A549 (cell line): ENCODE results near the gene ARHGEF28. TPM values are rescaled to one million over a fixed set of nuclear protein-coding genes. Genes with fewer than 3 reads are reported as not detected.

Experiments
- ATAC-seq, 2 experiments: fragments of 200-7000 bp in 1 of 2; fragments of >200 bp in 1 of 2; cut with Nextera tagmentation in 1 of 2; cut with Tn5 transposase in 1 of 2; 3 replicates each; pipeline versions ENCODE4 v1.8.0 to v1.9.1; 2018 to 2020; ENCODE audit warnings: mild to moderate bottlenecking in 1 of 2, moderate library complexity in 1 of 2
- CTCF ChIA-PET: fragments of 300-600 bp; sonication (Branson Sonifier 250); formaldehyde crosslinking; extraction: SDS; loops from one replicate; lab custom pipeline; 2021; ENCODE audit warnings: antibody characterized with exemption, inconsistent platforms; lab: Yijun Ruan, JAX
- POLR2A ChIA-PET: fragments of 350-600 bp; formaldehyde crosslinking; extraction: SDS; loops from one replicate; lab custom pipeline; 2021; ENCODE audit warnings: antibody characterized with exemption, inconsistent platforms; lab: Yijun Ruan, JAX
- DNase-seq, 2 experiments: peaks; one replicate each; pipeline versions ENCODE4 v3.0.0 to v3.0.0-alpha.2; 2011 to 2016; ENCODE audit warnings: low read depth in 1 of 2, low spot score in 1 of 2
- FAIRE-seq: peaks from 2 replicates; lab custom pipeline; 2011; peaks lifted over from hg19 to GRCh38; lab: Jason Lieb, UNC
- H3K27ac ChIP-seq, 2 experiments: fragments of >200 bp; sonication (Bioruptor Twin); formaldehyde crosslinking; 3 replicates each; pipeline ENCODE4 v1.5.1; 2016 to 2017
- H3K4me1 ChIP-seq: fragments of >200 bp; sonication (Bioruptor Twin); formaldehyde crosslinking; 3 replicates; pipeline ENCODE4 v1.6.1; 2016
- H3K4me2 ChIP-seq: fragments of >200 bp; sonication (Bioruptor Twin); formaldehyde crosslinking; 3 replicates; pipeline ENCODE4 v1.6.1; 2016
- H3K4me3 ChIP-seq: fragments of >200 bp; sonication (Bioruptor Twin); formaldehyde crosslinking; 3 replicates; pipeline ENCODE4 v1.5.1; 2016
- H3K9me3 ChIP-seq: fragments of >200 bp; sonication (Bioruptor Twin); formaldehyde crosslinking; 3 replicates; pipeline ENCODE4 v1.6.1; 2016
- BHLHE40 ChIP-seq: IDR thresholded peaks from 2 replicates; pipeline ENCODE4 v1.6.1; 2012; ENCODE audit warnings: low read depth, low read length, inconsistent platforms
- CBX8 ChIP-seq: fragments of 200-600 bp; sonication (generic); IDR thresholded peaks from 2 replicates; pipeline ENCODE4 v1.6.1; 2016
- CEBPB ChIP-seq, 2 experiments: fragments of >200 bp in 1 of 2; sonication (Bioruptor Twin) in 1 of 2; formaldehyde crosslinking in 1 of 2; IDR thresholded peaks; 2 replicates each; pipeline ENCODE4 v1.6.1; 2012 to 2016
- CHD2 ChIP-seq: fragments of 150-350 bp; IDR thresholded peaks from 2 replicates; pipeline ENCODE4 v1.6.1; 2014; ENCODE audit warnings: low read length; ENCODE audit not compliant: partially characterized antibody
- CHD4 ChIP-seq: fragments of 200-600 bp; sonication (generic); IDR thresholded peaks from 2 replicates; pipeline ENCODE4 v1.6.1; 2016; ENCODE audit warnings: antibody characterized with exemption, mild to moderate bottlenecking, borderline replicate concordance
- EHF ChIP-seq: fragments of 250-450 bp; sonication (Bioruptor Pico); IDR thresholded peaks from 2 replicates; pipeline ENCODE4 v1.5.0; 2020; ENCODE audit warnings: mild to moderate bottlenecking
- EHMT2 ChIP-seq: fragments of 200-600 bp; sonication (generic); IDR thresholded peaks from 2 replicates; pipeline ENCODE4 v1.6.1; 2016; ENCODE audit warnings: antibody characterized with exemption, low read depth, mild to moderate bottlenecking, moderate library complexity
- EP300 ChIP-seq, 2 experiments: fragments of >200 bp; sonication (Bioruptor Twin); formaldehyde crosslinking; IDR thresholded peaks; 2 replicates in 1 of 2; 3 replicates in 1 of 2; pipeline ENCODE4 v1.6.1; 2016 to 2017
- FOSL2 ChIP-seq, 2 experiments: fragments of 450-650 bp in 1 of 2; fragments of >200 bp in 1 of 2; sonication (Bioruptor Twin) in 1 of 2; formaldehyde crosslinking; IDR thresholded peaks; 2 replicates each; pipeline versions ENCODE4 v1.5.0 to v1.6.1; 2016 to 2020; ENCODE audit warnings: mild to moderate bottlenecking in 1 of 2, moderate library complexity in 1 of 2
- FOXS1 ChIP-seq: fragments of 250-450 bp; sonication (Bioruptor Pico); IDR thresholded peaks from 2 replicates; pipeline ENCODE4 v1.5.0; 2020; ENCODE audit warnings: mild to moderate bottlenecking, moderate library complexity
- GATA3 ChIP-seq: IDR thresholded peaks from 2 replicates; pipeline ENCODE4 v1.6.1; 2012; ENCODE audit warnings: borderline replicate concordance
- HDAC2 ChIP-seq: fragments of 200-600 bp; sonication (generic); IDR thresholded peaks from 2 replicates; pipeline ENCODE4 v1.6.1; 2016
- HOXB13 ChIP-seq: fragments of 250-450 bp; sonication (Bioruptor Pico); IDR thresholded peaks from 2 replicates; pipeline ENCODE4 v1.5.0; 2020; ENCODE audit warnings: low read depth, mild to moderate bottlenecking, moderate library complexity
- HOXB5 ChIP-seq: fragments of 250-450 bp; sonication (Bioruptor Pico); IDR thresholded peaks from 2 replicates; pipeline ENCODE4 v1.5.0; 2020; ENCODE audit warnings: mild to moderate bottlenecking, moderate library complexity
- JUN ChIP-seq, 2 experiments: fragments of >200 bp; sonication (Bioruptor Twin); formaldehyde crosslinking; IDR thresholded peaks; 2 replicates in 1 of 2; 3 replicates in 1 of 2; pipeline ENCODE4 v1.6.1; 2016 to 2017
- JUNB ChIP-seq: fragments of >200 bp; sonication (Bioruptor Twin); formaldehyde crosslinking; IDR thresholded peaks from 2 replicates; pipeline ENCODE4 v1.6.1; 2016
- KDM5A ChIP-seq: fragments of 200-600 bp; sonication (generic); IDR thresholded peaks from 2 replicates; pipeline ENCODE4 v1.6.1; 2016; ENCODE audit warnings: antibody characterized with exemption, mild to moderate bottlenecking
- MAFK ChIP-seq: fragments of 450-650 bp; IDR thresholded peaks from 2 replicates; pipeline ENCODE4 v1.6.1; 2014; ENCODE audit not compliant: partially characterized antibody
- MAZ ChIP-seq: fragments of 150-350 bp; IDR thresholded peaks from 2 replicates; pipeline ENCODE4 v1.6.1; 2014; ENCODE audit warnings: antibody characterized with exemption, low read depth, low read length, borderline replicate concordance
- NFE2L2 ChIP-seq: fragments of 150-350 bp; conservative IDR thresholded peaks from 2 replicates; pipeline ENCODE4 v1.6.1; 2014; ENCODE audit warnings: low read length
- NR3C1 ChIP-seq: fragments of >200 bp; sonication (Bioruptor Twin); formaldehyde crosslinking; IDR thresholded peaks from 3 replicates; pipeline ENCODE4 v1.6.1; 2017
- RAD21 ChIP-seq, 2 experiments: fragments of >200 bp in 1 of 2; sonication (Bioruptor Twin) in 1 of 2; formaldehyde crosslinking in 1 of 2; IDR thresholded peaks in 1 of 2; conservative IDR thresholded peaks in 1 of 2; 2 replicates in 1 of 2; 3 replicates in 1 of 2; pipeline ENCODE4 v1.6.1; 2012 to 2018; ENCODE audit warnings: inconsistent platforms in 1 of 2
- RCOR1 ChIP-seq: fragments of 150-350 bp; IDR thresholded peaks from 2 replicates; pipeline ENCODE4 v1.6.1; 2014; ENCODE audit warnings: antibody characterized with exemption, low read length, low read depth
- RFX5 ChIP-seq: fragments of 450-650 bp; IDR thresholded peaks from 2 replicates; pipeline ENCODE4 v1.7.1; 2014; ENCODE audit warnings: antibody characterized with exemption, mild to moderate bottlenecking, moderate library complexity
- SREBF2 ChIP-seq: fragments of 450-650 bp; IDR thresholded peaks from 2 replicates; pipeline ENCODE4 v1.6.1; 2014; ENCODE audit warnings: mild to moderate bottlenecking, moderate library complexity
- TFCP2L1 ChIP-seq: fragments of 250-450 bp; sonication (Bioruptor Pico); IDR thresholded peaks from 2 replicates; pipeline ENCODE4 v1.5.0; 2021; ENCODE audit warnings: mild to moderate bottlenecking
- WGBS: methylation state at CpG from one replicate; pipeline ENCODE4 v1.1.6; 2017; ENCODE audit errors: missing lambda C conversion rate; 5-methylcytosine and 5-hydroxymethylcytosine counted together
- polyA plus RNA-seq, 4 experiments: library from polyadenylated mRNA; depleted of rRNA in 3 of 4; stranded (reverse); fragments of >200 nt; fragmentation: RNase III in 1 of 4; extraction: RNeasy Plus Mini Kit Qiagen cat#74134 plus additional on column Dnase treatment in 1 of 4; gene quantifications; 2 replicates in 3 of 4; 3 replicates in 1 of 4; pipeline ENCODE4 v1.2.3, GENCODE V29; 2011 to 2017
- TF ChIP-seq, protein P1 (sequence below): fragments of >200 bp; sonication (Bioruptor Twin); formaldehyde crosslinking; IDR thresholded peaks from 3 replicates; pipeline ENCODE4 v1.5.1; 2016
- TF ChIP-seq, protein P2 (sequence below): fragments of 250-450 bp; sonication (Bioruptor Pico); IDR thresholded peaks from 2 replicates; pipeline ENCODE4 v1.5.0; 2020; ENCODE audit warnings: low read depth, mild to moderate bottlenecking, moderate library complexity
- TF ChIP-seq, protein P3 (sequence below): IDR thresholded peaks from 2 replicates; pipeline ENCODE4 v1.6.1; 2012
- TF ChIP-seq, protein P4 (sequence below): IDR thresholded peaks from 2 replicates; pipeline ENCODE4 v1.6.1; 2012

Gene ARHGEF28
- polyA plus RNA-seq, 2 of the 4 experiments (the other 2 are of a cell fraction): 17.0 to 22.3 TPM

DNA sequence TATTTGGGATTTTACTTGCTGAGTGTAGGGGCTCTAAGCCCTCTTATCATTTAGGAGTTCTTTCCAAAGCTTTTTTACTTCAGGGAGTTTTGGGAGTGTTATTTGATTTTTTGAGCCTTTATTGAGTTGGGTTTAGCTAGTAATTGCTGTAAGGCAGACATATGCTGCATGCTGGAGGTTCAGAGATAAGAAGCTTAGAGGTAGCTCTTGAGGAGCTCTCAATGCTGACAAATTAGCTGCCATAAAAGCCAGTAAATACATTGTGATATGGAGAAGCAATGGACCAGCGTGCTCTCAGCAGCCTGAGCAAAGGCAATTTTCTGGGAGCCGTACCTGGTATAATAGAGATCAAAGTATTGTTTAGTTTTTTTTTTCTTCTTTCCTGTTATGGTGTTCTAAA, 11.6 kb downstream of the ARHGEF28 start:
- Histone ChIP-seq H3K4me1 (peaks cover 58% of the 10 kb centered on the region), H3K27ac (peak overlapping the region; percentile 65 to 75), H3K4me3 (no peak overlapping the region), H3K9me3 (no peaks in the 10 kb centered on the region), H3K4me2 (peak overlapping the region; percentile 90; the same call in 2 of the 3 replicates)
- no peak for DNase-seq
- ChIA-PET POLR2A (interaction anchor here (1.4 kb wide), 1 partner anchor 13 kb away, joined by 3 read pairs; no protein-coding TSS in a partner anchor), CTCF (interaction anchor here (1.1 to 2.5 kb wide), 5 partner anchors 40 to 156 kb away, joined by 3 to 8 read pairs (median 3); no protein-coding TSS in a partner anchor)
- no peak for FAIRE-seq
- no peak for ATAC-seq
- 77% methylated on average over 2 of the region's 2 CpGs for WGBS
- no peak for TF ChIP-seq FOXS1 (CRISPR knock-in tag)
- TF ChIP-seq, protein P1, sequence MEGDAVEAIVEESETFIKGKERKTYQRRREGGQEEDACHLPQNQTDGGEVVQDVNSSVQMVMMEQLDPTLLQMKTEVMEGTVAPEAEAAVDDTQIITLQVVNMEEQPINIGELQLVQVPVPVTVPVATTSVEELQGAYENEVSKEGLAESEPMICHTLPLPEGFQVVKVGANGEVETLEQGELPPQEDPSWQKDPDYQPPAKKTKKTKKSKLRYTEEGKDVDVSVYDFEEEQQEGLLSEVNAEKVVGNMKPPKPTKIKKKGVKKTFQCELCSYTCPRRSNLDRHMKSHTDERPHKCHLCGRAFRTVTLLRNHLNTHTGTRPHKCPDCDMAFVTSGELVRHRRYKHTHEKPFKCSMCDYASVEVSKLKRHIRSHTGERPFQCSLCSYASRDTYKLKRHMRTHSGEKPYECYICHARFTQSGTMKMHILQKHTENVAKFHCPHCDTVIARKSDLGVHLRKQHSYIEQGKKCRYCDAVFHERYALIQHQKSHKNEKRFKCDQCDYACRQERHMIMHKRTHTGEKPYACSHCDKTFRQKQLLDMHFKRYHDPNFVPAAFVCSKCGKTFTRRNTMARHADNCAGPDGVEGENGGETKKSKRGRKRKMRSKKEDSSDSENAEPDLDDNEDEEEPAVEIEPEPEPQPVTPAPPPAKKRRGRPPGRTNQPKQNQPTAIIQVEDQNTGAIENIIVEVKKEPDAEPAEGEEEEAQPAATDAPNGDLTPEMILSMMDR: no peak
- TF ChIP-seq CHD2: no peak

DNA sequence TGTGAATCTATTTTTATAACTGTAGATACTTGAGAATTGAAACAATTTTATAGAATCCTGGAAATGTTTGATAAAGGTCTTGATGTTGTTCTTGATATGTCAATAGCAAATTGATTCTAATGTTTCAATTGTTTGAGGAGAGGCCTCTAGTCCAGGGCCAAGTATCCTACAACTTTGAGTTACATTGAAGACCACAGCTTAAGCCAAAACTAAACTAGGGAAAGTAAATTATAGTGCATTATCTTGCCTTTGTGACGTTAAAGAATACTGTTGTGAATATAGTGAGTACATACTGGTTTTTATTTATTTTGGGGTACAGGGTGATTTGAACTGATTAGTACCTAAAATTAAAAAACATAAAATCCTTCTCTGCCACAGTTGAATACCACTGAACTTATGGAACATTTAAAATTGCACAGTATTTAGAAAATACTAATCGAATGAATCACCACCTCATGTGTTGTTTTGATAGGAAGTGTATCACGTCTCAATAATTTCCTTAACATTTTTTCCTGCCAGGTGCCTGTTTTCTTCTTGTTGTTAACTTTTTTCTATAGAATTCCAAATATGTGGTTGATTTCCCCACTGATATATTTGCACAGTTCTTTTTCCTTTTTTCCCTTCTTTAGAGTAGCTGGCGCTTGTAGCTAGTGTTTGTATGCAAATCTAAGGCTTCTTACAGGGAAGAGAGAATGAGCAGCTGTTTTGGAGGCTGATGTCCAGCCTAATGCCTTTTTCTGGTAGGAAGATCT, 12.5 kb downstream of the ARHGEF28 start:
- ATAC-seq (peak; percentile 56 to 59; a peak in 4 of 6 replicates), FAIRE-seq (peak; percentile 54), DNase-seq (peak in 1 of 2 experiments; percentile 33)
- POLR2A ChIA-PET: interaction anchor here (1.7 kb wide), 1 partner anchor 13 kb away, joined by 6 read pairs; the partner anchor contains the start of gene ARHGEF28
- TF ChIP-seq JUN (IDR thresholded peaks at IDR 0.05) (peak in 1 of 2 experiments; percentile 40; a peak in 1 of 5 replicates), CBX8 (no peak), GATA3 (peak; percentile 70; the same call in 1 of the 2 replicates), JUNB (peak; percentile 68), RCOR1 (no peak), CHD4 (no peak), FOSL2 (IDR thresholded peaks at IDR 0.05) (peak; percentile 73; the same call in 1 of the 2 replicates), FOSL2 (CRISPR knock-in tag; IDR thresholded peaks at IDR 0.05) (peak; percentile 86), CEBPB (IDR thresholded peaks at IDR 0.05) (peak in 1 of 2 experiments; percentile 38; a peak in 1 of 4 replicates), EHF (CRISPR knock-in tag) (no peak), EP300 (IDR thresholded peaks at IDR 0.05) (peak in 1 of 2 experiments; percentile 24; a peak in 1 of 5 replicates), SREBF2 (no peak), HDAC2 (no peak)
- TF ChIP-seq, protein P2, sequence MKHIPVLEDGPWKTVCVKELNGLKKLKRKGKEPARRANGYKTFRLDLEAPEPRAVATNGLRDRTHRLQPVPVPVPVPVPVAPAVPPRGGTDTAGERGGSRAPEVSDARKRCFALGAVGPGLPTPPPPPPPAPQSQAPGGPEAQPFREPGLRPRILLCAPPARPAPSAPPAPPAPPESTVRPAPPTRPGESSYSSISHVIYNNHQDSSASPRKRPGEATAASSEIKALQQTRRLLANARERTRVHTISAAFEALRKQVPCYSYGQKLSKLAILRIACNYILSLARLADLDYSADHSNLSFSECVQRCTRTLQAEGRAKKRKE (CRISPR knock-in tag): no peak
- TF ChIP-seq, protein P3, sequence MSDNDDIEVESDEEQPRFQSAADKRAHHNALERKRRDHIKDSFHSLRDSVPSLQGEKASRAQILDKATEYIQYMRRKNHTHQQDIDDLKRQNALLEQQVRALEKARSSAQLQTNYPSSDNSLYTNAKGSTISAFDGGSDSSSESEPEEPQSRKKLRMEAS: peak; percentile 35; the same call in 1 of the 2 replicates
- 3% methylated on average over 4 of the region's 4 CpGs for WGBS
- peak overlapping the region; percentile 65 to 66 for H3K27ac ChIP-seq
- H3K4me1 ChIP-seq: peaks cover 62% of the 10 kb centered on the region
- CTCF ChIA-PET: interaction anchor here (0.9 to 2.5 kb wide), 6 partner anchors 9 to 155 kb away, joined by 3 to 8 read pairs (median 3); no protein-coding TSS in a partner anchor
- H3K4me2 ChIP-seq: peak overlapping the region; percentile 90
- peak overlapping the region; percentile 15; the same call in 1 of the 3 replicates for H3K4me3 ChIP-seq
- H3K9me3 ChIP-seq: no peaks in the 10 kb centered on the region

DNA sequence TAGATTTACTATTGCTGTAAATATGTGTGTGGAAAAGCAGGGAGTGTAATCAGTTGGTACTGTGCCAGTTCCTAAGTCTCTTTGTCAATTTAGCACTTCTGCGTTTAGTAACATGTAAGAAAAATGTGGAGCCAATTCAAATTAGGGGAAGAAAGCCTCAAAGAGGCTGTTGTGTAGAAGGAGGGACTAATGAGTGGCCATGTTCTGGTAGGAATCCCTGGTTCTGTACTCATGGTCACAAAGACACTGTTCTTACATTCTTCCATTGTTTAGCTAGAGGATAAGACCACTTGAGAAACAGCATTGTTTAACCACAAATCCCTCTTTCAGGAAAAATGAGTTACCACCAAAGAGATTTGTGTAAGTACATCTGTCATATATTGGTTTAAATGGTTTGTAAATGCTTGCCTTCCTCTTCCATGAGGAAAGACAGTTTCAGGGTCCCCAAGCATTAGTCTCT, 14.9 kb downstream of the ARHGEF28 start:
- ATAC-seq: no peak
- H3K9me3 ChIP-seq: no peaks in the 10 kb centered on the region
- H3K27ac ChIP-seq: peak overlapping the region; percentile 65 to 71
- 22% methylated on average over 1 of the region's 1 CpG for WGBS
- H3K4me1 ChIP-seq: peaks cover 71% of the 10 kb centered on the region
- H3K4me3 ChIP-seq: no peak overlapping the region
- TF ChIP-seq MAFK (no peak), CHD4 (no peak), BHLHE40 (no peak), TFCP2L1 (no peak), FOSL2 (IDR thresholded peaks at IDR 0.05) (no peak), FOSL2 (CRISPR knock-in tag; IDR thresholded peaks at IDR 0.05) (no peak), RFX5 (no peak), NFE2L2 (no peak), HOXB13 (no peak), RAD21 (conservative IDR thresholded peaks at IDR 0.05 in 1 of 2, IDR thresholded peaks at IDR 0.05 in 1 of 2) (no peak), MAZ (no peak), NR3C1 (no peak), JUN (IDR thresholded peaks at IDR 0.05) (no peak), HOXB5 (CRISPR knock-in tag) (no peak), KDM5A (no peak), EHMT2 (no peak)
- TF ChIP-seq, protein P4, sequence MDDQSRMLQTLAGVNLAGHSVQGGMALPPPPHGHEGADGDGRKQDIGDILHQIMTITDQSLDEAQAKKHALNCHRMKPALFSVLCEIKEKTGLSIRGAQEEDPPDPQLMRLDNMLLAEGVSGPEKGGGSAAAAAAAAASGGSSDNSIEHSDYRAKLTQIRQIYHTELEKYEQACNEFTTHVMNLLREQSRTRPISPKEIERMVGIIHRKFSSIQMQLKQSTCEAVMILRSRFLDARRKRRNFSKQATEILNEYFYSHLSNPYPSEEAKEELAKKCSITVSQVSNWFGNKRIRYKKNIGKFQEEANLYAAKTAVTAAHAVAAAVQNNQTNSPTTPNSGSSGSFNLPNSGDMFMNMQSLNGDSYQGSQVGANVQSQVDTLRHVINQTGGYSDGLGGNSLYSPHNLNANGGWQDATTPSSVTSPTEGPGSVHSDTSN: no peak
- ChIA-PET CTCF (interaction anchor here (0.7 to 1.9 kb wide), 5 partner anchors 9 to 86 kb away, joined by 3 to 6 read pairs (median 3); no protein-coding TSS in a partner anchor), POLR2A (no interaction called here)
- H3K4me2 ChIP-seq: peak overlapping the region; percentile 90
- DNase-seq: no peak
- no peak for FAIRE-seq
